IMR-90 (cell line): ENCODE results near the gene TMEM101.

Source experiments
- CEBPB ChIP-seq: IDR thresholded peaks from 2 replicates; pipeline ENCODE4 v1.6.1; 2012; ENCODE audit warnings: low read depth, low read length, improper control_type of control experiment
- CTCF ChIP-seq: conservative IDR thresholded peaks from 2 replicates; pipeline ENCODE4 v1.5.1; 2012; ENCODE audit warnings: mild to moderate bottlenecking, low read depth, low read length, improper control_type of control experiment
- MAFK ChIP-seq: IDR thresholded peaks from 2 replicates; pipeline ENCODE4 v1.6.1; 2012; ENCODE audit warnings: low read depth, low read length, improper control_type of control experiment
- RCOR1 ChIP-seq: IDR thresholded peaks from 2 replicates; pipeline ENCODE4 v1.6.1; 2012; ENCODE audit warnings: mild to moderate bottlenecking, low read length, improper control_type of control experiment; ENCODE audit not compliant: insufficient replicate concordance
- TF ChIP-seq, protein P1 (sequence below): fragments of 150-350 bp; IDR thresholded peaks from 2 replicates; pipeline ENCODE4 v1.6.1; 2016; ENCODE audit warnings: low read depth, mild to moderate bottlenecking, low read length, moderate library complexity, borderline replicate concordance

GRCh38 chr17:44012391-44012790 is 2.4 kb downstream of the TMEM101 start:
- TF ChIP-seq CTCF (no peak), RCOR1 (no peak), MAFK (no peak), CEBPB (no peak)
- TF ChIP-seq, protein P1, sequence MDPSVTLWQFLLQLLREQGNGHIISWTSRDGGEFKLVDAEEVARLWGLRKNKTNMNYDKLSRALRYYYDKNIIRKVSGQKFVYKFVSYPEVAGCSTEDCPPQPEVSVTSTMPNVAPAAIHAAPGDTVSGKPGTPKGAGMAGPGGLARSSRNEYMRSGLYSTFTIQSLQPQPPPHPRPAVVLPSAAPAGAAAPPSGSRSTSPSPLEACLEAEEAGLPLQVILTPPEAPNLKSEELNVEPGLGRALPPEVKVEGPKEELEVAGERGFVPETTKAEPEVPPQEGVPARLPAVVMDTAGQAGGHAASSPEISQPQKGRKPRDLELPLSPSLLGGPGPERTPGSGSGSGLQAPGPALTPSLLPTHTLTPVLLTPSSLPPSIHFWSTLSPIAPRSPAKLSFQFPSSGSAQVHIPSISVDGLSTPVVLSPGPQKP = no peak
